ENCODE data around the gene TNFRSF13B.
"Not testable (repeated sequence)": the region's sequence is repeated elsewhere in the genome, so short reads cannot be mapped to it uniquely, and the experiment has no call there.

The TNFRSF13B gene

DNA sequence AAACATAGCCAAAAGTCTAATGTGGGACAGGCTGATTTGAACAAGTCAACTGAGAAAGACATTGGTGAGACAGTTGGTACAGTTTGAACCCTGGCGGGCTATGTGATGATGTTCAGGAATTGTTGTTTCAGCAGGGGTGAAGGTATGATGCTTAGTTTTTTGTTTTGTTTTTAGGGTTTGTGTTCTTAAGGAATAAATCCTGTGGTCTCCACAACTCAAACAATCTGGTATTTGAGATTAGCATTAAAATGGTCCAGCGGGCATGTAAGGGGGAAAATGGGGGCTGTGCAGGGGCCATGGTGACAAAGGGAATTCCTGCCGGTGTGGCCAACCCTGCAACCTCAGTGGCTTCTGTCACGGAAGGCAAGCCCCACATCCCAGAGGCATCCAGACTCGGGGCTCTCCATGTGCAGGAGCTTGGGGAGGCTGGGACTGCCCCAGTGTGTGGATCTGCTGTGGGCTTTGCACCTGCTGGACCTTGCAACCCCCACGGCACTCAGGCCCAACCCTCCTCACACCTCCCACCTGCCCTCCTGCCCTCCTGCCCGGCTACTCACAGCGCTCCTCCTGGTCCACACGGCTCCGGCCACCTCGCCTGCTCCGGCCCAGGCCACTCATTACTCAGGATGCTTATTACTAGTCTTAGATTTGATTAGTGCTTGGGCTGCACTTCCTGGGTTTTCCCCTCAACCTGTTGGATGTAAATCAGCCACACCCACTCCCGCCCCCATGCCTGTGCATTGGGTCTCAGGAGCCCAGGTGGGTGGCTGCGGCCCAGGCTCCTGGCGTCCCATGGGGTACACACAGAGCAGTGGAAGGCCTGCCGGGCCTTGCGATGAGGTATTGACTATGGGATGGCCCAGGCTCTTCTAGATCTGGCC lies at the start of gene TNFRSF13B:
Gene TNFRSF13B, minus strand, starts transcription at position 661 of the 881 bp plus-strand sequence. Its CDS starts 43 bp downstream, at position 618.
- FAIRE-seq: peak; percentile 98
- no peak for DNase-seq (ENCODE audit: insufficient read length, low spot score)

DNA sequence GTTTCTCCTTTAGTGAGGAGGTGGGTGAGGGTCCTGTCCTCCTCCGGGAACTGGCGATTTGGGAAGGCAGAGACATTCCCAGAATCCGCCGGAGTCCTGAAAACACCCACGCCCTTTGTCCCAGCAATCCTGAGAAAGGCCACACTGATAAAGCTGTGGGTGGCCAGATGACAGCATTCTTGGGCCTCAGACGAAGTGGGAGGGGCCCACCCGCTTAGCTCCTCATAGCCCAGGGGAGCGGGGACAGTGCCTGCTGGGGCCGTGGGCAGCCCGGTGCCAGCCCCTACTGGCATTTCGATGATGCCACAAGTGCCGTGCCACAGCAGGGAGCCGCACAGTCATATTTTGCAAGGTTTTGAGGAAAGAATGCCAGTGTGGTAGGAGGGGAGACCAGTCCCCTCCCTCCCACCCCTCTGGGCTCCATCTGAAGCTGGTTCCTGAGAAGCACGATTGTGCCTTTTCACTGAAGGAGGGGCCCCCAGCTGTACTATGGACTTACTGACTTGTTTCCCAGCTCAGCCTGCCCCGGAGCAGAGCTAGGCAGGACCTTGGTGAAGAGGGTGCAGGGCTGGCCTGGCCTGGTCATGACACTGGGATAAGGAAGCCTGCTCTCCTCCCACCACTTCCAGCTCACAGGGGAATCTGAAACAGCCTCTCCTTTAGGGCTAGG lies 49.4 kb upstream of the TNFRSF13B start:
- DNase-seq (ENCODE audit: insufficient read length, low spot score): no peak
- FAIRE-seq: no peak

DNA sequence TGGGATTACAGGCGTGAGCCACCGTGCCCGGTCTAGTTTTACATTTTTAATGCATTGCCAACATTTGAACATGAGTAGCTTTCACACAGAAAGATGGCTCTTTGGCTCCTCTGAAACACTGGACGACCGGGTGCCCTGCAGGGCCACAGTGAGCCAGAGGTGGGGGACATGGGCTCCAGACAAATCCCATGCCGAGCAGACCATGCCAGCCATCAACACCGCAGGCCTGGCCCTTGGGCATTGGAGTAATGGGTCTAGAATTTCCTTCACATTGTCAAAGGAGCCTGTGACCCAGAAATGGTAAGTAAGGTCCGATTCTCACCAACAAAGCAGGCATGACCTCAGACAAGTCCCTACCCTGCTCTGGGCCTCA lies 48.9 kb upstream of the TNFRSF13B start:
- DNase-seq (ENCODE audit: insufficient read length, low spot score) (no peak), FAIRE-seq (no peak)

DNA sequence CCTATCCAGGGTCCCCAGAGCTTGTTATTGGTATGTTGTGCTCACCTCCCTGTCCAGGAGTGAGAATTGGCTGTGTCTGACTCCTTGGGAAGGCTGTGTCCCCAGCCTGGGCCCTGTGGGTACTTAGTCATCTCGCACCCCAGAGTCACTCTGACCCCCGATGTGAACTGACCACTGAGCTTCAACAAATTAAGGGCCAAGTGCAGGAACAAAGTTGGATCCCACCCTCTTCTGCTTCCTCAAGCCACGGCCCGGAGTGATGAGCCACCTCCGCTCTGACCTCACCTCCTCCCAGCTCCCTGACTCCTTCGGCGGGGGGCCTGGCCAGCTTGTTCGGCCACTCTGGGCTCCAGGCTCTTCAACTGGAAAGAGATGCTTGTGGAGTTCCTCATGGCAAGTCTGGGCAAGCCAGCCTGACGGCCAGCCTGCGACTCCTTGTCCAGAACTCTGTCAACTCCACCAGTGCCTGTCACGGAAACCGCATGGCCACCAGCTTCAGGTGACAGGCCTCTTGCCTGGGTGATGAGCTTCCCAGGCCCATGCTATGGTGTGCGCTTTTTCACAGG lies 48.1 kb upstream of the TNFRSF13B start:
- no peak for DNase-seq (ENCODE audit: insufficient read length, low spot score)
- FAIRE-seq: no peak

DNA sequence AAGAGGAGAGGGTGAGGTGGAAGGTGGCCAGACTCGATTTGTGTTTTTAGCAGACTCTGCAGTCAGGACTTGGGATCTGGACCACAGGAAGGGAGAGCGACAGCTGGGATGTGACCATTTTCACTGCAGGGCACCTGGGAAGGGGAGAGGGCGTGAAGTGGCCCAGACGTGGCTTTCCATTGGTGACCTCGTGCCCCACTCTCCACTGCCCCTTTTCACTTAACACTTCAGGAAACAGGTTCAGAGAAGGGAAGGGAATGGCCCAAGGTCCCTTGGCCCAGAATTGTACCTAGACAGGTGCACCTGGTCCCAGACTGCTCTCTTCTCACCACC lies 47.5 kb upstream of the TNFRSF13B start:
- no peak for FAIRE-seq

DNA sequence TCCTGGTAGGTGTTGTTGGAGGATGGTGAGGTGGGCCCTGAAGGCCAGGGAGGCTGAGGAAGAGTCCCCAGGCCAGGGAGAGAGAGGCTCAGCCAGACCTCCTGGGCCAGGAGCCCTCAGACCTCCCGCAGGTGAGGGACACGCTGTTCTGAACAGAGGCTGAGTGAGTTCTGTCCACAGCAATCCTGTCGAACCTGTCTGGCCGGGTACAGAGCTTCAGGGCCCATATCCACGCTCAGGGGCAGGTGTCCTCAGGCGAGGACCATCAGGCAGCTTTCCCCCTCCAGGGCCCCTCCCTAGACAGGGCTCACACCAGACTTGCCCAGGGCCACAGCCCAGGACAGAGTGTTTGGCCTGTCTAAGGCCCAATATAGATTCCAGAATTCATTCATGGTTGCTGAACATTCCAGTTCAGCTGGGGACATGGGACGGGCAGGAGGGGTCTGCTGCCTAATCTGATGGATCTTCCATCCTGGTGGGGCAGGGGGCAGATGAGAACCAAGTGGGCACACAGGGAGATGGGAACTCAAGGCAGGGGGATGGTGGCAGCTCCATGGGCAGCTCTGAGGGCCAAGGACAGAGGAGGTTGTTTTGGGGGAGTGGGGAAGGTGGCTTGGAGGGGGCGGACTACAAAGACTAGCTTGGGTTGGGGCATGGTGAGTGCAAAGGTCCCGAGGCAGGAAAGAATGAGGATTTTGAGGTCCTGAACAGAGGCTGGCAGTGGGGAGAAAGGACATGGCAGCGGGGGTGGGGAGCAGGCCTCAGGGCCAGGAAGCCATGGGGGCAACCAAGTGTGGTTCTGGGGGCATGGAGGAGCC lies 46.9 kb upstream of the TNFRSF13B start:
- DNase-seq (ENCODE audit: insufficient read length, low spot score): no peak
- no peak for FAIRE-seq

More for the DNA sequence above, 47.5 kb upstream of the TNFRSF13B start:
- no peak for DNase-seq (ENCODE audit: insufficient read length, low spot score)

DNA sequence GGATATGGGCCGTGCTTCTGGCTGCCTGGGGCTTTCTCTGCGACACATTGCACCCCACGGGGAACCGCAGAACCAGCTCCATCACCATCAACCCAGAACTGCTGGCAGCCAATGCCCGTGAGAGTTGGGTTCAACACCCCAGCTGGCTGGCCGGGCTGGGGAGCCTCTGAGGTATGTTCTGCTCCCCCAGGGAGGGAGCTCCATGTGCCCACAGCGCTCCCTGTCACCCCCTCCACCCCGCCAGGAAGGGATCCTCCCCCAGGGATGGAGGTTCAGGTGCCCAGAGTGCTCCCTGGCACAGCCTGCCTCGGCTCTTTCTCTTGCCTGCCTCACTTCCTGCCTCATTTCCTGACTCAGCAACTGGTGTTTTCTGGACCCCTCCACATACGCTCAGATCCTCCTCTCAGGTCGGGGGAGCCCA lies 46.1 kb upstream of the TNFRSF13B start:
- DNase-seq (ENCODE audit: insufficient read length, low spot score) (no peak), FAIRE-seq (no peak)

DNA sequence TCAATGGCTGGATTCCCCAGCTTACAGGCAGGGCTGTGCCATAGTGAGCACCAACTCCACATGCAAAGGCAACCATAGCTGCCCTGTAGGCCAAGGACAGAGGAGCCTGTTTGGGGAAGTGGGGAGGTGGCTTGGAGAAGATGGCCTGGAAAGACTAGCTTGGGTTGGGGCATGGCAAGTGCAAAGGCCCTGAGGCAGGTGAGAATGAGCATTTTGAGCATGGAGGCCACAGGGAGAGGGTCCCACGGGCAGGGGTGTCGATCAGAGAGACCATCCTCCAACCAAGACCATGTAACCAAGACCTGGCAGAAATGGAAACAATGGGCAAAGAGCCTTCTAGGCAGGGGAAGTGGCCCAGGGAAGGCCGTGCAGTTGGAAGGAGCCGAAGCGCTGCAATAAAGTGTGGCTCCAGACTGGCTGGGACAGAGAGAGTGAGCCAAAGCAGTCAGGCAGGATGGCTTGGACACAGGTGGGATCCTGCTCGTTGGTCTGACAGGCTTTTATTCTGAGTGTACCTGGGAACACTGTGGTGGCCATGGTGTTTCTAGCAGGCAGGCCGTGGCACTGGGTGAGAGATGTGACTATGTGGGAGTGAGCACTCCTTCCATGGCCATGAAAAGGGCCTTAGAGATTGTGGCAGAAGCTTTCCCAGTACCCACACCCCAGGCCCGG lies 45.6 kb upstream of the TNFRSF13B start:
- DNase-seq (ENCODE audit: insufficient read length, low spot score): no peak
- FAIRE-seq: no peak

DNA sequence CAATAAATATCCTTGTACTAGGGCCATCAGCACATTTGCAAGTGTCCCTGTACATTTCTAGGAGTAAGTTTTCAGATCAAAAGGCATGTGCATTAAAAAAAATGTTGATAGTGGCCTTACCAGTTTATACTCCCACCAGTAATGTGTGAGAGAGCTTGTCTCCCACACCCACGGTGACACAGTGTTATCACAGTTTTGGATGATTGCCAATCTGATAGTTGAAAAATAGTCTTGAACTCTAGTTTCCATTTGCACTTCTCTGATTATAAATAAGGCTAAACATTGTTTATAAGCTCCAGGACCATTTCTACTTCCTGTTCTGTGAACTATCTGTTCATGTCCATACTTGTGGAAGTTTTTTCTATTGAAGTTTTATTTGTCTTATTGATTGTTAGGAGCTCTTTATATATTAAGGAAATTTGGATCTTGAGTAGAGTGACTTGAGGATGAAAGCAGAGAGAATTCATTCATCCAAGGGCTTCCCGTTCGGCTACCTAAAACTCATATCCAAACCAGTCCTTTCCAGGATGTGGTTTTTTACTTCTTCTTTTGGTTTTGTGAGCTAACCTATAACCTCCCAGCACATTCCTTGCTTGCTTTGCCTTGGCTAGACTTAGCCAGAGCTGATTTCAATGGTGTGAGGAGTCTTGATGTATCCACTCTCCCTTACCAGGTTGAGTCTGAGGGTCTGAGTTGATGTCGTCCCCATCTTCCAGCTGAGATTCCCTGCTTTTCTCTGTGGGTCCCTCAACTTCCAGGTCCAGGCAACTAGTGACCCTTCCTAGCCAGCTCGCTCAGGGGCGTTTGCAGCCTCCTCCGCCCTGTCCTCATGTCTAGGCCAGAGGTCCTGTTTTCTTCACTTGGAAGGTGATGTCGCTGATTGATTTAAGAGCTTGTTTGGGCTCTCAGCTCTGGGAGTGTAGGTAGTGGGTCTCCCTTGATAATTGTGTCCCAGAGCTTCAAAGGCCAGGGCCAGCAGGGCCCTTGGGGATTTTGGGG lies 44.6 kb upstream of the TNFRSF13B start:
- FAIRE-seq; DNase-seq (ENCODE audit: insufficient read length, low spot score): not testable (repeated sequence)

DNA sequence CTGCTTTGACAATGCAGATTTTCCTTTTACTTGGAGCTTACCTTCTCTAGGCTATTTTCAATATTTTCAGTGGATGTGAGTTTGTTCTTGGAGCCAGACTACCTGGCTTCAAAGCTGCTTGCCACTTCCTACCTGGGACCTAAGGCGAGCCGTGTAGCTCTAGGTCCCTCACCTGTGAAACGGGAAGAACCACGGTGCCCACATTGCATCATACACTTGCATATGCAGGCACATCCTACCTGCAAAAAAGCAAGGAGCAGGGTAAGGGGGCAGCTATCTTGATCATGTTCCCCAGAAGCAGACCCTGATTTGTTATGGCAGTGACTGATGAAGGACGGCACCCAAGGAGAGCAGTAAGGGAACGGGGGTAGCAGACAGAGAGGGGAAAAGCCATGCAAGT lies 43.3 kb upstream of the TNFRSF13B start:
- DNase-seq (ENCODE audit: insufficient read length, low spot score) (no peak), FAIRE-seq (no peak)

DNA sequence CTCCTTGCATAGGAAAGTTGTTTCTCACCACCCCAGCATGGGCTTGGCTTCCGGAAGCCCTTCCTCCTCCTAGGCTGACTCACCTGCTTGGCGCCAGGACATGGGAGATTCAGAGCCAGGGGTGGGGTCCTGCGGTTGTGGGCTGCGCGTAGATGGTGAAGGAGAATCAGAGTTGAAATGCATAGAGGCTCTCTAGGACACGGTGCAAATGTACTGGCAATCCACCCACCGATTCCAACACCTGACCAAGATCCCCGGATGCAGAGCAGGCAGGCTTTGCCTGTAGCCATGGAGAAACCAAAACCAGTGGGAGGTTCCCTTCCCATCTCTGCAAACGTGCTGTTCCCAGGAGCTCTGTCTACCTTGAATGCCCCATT lies 42.8 kb upstream of the TNFRSF13B start:
- FAIRE-seq; DNase-seq (ENCODE audit: insufficient read length, low spot score): not testable (repeated sequence)

DNA sequence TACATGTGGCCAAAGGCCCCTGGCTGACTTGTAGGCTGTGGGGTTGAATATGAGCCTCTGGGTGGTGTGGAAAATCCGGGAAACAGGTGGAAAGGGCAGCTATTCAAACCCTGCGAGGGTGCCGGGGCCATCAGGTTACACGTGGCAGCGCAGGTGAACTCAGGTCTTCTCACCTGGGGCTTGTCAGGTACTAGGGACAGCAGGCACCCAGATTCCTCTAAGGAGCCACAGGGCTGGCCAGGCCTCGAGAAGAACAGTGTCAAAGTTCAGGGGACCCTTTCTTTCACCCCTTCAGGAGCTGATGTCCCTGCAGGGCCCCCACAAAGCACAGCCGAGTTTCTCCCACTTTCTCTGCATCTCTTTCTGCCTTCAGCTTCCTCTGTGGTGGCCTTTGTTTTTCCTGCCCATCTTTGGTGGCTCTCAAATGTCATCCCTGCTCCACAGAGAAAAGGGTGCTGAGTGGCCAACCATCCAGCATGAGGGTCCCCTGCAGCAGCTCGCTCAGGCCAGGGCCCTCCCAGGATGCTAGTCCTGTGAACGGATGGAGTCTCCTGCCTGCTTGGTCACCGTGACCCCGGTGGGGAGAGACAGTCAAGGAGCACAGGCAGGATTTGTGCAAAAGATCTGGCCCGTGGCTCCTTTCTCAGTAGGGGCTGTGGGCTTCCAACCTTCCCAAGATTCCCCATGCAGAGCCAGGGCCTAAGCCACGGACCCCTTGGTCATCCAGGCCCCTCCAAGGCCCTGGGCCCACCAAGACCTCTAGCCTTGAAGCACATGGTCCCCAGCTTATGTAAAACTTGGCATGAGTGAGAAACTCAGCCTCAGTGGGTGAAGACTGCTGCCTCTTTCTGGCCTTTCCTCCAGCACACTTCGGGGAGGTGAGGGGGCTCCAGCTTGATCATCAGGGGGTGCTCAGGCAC lies 42.2 kb upstream of the TNFRSF13B start:
- FAIRE-seq; DNase-seq (ENCODE audit: insufficient read length, low spot score): not testable (repeated sequence)

DNA sequence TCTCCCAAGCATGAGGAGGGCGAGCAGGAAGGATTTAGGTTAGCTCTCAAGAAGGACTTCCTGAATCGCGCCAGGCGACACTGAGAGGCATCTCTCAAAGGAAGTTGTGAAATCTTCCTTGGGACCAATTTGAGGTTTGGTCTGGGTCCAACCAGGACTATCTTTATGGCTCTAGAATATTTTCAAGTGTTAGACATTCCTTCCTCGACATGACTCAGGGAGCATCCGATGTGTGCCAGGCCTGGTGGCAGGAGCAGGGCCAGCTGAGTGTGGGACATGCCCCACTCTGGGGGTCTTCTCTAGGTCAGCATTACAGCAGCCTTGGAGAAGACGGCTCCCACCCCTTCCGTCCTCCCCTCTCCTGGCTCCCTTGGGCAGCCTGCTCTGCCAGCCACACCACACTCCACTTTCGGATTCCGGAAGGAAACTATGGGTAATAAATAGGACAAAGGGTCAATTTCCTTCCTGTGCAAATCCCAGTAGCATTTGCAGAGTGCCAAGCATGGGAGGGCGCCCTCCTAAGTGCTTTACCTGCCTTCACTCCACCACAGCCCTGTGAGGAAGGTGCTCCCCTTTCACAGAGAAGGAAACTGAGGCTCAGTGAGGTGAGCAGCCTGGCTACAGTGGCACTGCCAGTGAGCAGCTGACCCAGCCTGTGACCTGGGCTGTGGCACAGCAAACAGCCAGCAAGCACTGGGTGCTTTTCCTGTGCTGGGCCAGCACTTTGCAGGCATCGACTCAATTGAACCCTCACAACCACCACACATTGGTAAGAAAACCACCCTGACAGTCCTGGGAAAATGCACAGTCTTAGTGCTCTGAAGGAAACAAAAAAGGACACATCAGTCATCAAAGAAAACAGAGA lies 39.4 kb upstream of the TNFRSF13B start:
- FAIRE-seq; DNase-seq (ENCODE audit: insufficient read length, low spot score): not testable (repeated sequence)

DNA sequence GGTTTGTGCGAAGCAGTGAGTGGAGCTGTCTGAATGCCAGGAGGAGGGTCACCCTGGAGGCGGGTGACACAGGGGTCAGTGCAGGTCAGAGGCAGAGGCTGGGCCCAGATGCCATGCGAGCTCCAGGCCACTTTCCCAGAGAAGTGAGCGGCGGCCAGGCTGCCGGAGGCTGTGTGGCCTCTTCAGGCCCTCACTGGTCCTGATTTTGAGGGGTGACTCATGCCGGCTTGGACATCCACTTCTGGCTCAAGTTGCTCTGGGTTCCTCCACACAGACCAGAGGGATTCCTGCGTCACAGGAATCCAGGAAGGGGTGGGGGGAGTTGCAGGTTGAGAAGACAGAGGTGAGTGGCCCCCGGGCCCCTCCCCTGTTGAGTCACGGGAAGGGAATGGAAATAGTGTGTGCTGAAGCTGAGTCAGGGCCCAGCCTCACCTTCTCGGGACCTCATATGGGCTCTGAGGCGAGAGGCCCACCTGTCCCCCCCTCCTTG lies 38.7 kb upstream of the TNFRSF13B start:
- FAIRE-seq; DNase-seq (ENCODE audit: insufficient read length, low spot score): not testable (repeated sequence)

DNA sequence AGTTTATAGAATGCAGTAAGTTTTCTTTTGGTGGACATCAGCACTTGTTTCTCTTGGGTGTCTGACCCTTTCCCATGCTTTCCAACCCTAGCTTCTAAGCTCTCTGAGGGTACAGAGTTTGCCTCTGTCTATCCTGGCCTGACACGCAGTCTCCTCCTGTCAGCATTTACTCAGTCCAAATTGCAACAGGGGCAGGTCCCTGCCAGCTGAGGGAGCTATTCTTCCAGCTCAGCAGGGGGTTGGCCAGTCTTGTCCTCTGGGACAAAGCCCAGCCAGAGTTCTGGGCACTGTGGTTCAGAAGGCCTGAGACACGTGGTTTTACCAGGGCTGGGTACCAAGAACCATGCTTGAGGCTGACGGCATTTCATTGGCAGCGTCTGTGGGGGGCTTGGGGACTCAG lies 38.1 kb upstream of the TNFRSF13B start:
- FAIRE-seq; DNase-seq (ENCODE audit: insufficient read length, low spot score): not testable (repeated sequence)

DNA sequence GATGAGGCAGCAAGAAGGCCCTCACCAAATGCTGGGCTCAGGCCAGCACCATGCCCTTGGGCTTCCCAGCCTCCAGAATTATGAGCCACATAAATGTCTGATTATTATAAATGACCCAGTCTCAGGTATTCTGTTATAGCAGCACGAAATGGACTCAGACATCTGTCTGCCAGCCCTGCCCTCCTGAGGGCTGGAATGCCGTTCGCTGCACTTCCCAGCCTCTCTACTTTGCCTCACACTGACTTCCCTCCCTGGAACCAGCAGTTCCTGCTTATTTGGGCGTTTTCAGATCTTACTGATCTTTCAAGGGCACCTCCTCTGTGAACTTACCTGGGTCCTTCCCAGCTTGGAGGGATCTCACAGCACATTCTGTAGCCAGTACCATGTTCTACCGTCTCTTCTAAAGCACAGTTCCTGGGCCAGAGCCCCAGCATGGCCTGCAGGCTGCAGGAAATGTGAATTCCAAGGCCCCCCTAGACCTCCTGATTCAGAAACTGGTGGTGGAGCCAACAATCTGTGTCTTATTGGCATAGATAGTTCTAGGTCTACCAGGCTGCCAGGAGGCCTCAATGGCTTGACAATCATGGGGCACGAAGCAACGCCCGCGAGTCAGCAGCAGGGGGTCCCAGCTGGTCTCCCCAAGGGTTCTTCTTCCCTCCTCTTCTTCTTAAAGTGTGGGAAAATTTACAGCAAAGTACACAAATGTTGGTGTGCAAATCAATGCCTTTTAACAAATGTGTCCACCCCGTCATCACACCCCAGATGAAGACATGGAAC lies 36.9 kb upstream of the TNFRSF13B start:
- not testable (repeated sequence) for DNase-seq (ENCODE audit: insufficient read length, low spot score); FAIRE-seq

All from GM19239 (cell line).